Activated naive CD4-positive, alpha-beta T cell treated with anti-CD3 and anti-CD28 coated beads, Interleukin-2, amount 50 U/mL, for 24 hours (primary cell): ENCODE data around the gene ACTG1.
A peak's percentile ranks its signal among the peaks of the same experiment; 100 is the strongest.

Experiments used
- H3K27ac Mint-ChIP-seq: one replicate; pipeline ENCODE4 v1.8.0; 2021; ENCODE audit warnings: mild to moderate bottlenecking, mixed read lengths
- H3K27me3 Mint-ChIP-seq: one replicate; pipeline ENCODE4 v1.8.0; 2021; ENCODE audit warnings: mixed read lengths
- H3K36me3 Mint-ChIP-seq: one replicate; pipeline ENCODE4 v1.8.0; 2021; ENCODE audit warnings: mixed read lengths
- H3K4me1 Mint-ChIP-seq: one replicate; pipeline ENCODE4 v1.8.0; 2021; ENCODE audit warnings: mixed read lengths
- H3K4me3 Mint-ChIP-seq: one replicate; pipeline ENCODE4 v1.8.0; 2021; ENCODE audit warnings: mild to moderate bottlenecking, mixed read lengths
- H3K9me3 Mint-ChIP-seq: one replicate; pipeline ENCODE4 v1.8.0; 2021; ENCODE audit warnings: mixed read lengths

The ACTG1 gene

GRCh38 chr17:81527591-81528383 lies 15.2 kb upstream of the ACTG1 start, which contains the start of gene FSCN2:
TSS of gene FSCN2 (plus strand) at chr17:81528377. CDS start at chr17:81528532, 155 bp downstream.
- Mint-ChIP-seq H3K27me3 (peaks cover 1% of the 10 kb centered on the region), H3K36me3 (no peaks in the 10 kb centered on the region), H3K4me3 (no peak within 1 kb of the TSS), H3K4me1 (no peaks in the 10 kb centered on the region), H3K27ac (no peak within 1 kb of the TSS), H3K9me3 (no peaks in the 10 kb centered on the region)

DNA sequence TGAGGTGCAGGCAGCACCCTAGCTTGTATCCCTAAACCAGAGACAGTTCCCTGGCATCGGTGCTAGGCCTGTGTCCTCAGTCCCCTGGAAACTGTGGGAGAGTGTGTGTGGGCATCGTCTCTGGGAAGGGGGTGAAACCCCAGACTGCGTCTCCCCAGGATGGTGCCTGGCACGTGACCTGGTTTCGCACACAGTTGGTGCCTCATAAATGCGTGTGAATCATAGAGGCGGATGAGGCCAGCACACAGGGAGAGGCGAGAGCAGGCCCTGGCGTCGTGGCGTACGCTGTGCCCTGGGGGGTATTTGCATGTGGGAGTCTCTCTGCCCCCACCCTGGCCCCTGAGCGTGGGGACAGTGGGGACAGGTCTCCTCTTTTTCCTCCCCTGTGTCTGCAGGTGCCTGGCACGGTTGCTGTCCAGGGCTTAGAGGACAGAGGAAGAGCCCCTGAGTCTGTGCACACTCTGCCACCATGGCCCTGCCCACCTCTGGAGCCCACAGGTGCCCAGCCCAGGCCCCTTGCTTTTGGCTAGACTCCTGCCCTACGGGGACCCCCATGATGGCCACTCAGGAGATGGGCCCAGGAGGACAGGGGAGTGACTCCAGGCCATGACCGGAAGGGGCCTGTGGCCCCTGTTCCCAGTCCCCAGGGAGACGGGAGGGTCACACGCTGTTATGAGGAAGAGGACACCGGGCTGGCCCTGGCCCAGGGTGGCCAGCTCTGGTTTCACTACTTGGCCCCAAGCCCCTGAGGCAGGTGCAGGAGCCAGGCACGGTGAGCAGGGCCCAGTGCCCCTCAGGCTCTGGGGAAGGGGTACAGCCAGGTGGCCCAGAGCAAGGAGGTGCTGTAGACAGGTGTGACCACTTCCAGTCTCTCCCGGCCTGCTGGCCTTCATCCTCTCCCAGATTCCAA lies 14.3 kb upstream of the ACTG1 start:
- Mint-ChIP-seq H3K27me3 (peaks cover 1% of the 10 kb centered on the region), H3K9me3 (no peaks in the 10 kb centered on the region), H3K36me3 (no peaks in the 10 kb centered on the region), H3K4me1 (no peaks in the 10 kb centered on the region), H3K27ac (no peak overlapping the region), H3K4me3 (no peak overlapping the region)

GRCh38 chr17:81524865-81525159 lies 12.2 kb upstream of the ACTG1 start:
- Mint-ChIP-seq H3K9me3 (no peaks in the 10 kb centered on the region), H3K27ac (no peak overlapping the region), H3K27me3 (peaks cover 1% of the 10 kb centered on the region), H3K4me3 (no peak overlapping the region), H3K36me3 (no peaks in the 10 kb centered on the region), H3K4me1 (no peaks in the 10 kb centered on the region)

- Mint-ChIP-seq H3K36me3 (no peaks in the 10 kb centered on the region), H3K9me3 (no peaks in the 10 kb centered on the region), H3K27ac (no peak overlapping the region), H3K27me3 (peaks cover 1% of the 10 kb centered on the region), H3K4me1 (no peaks in the 10 kb centered on the region), H3K4me3 (no peak overlapping the region)
Observed at GRCh38 chr17:81524039-81524864, 11.7 kb upstream of the ACTG1 start.

GRCh38 chr17:81523402-81524038 lies 10.9 kb upstream of the ACTG1 start:
- no peak overlapping the region for H3K27ac Mint-ChIP-seq
- H3K4me1 Mint-ChIP-seq, result no peaks in the 10 kb centered on the region
- no peak overlapping the region for H3K4me3 Mint-ChIP-seq
- no peaks in the 10 kb centered on the region for H3K9me3 Mint-ChIP-seq
- H3K36me3 Mint-ChIP-seq, result no peaks in the 10 kb centered on the region
- H3K27me3 Mint-ChIP-seq, result peaks cover 1% of the 10 kb centered on the region

DNA sequence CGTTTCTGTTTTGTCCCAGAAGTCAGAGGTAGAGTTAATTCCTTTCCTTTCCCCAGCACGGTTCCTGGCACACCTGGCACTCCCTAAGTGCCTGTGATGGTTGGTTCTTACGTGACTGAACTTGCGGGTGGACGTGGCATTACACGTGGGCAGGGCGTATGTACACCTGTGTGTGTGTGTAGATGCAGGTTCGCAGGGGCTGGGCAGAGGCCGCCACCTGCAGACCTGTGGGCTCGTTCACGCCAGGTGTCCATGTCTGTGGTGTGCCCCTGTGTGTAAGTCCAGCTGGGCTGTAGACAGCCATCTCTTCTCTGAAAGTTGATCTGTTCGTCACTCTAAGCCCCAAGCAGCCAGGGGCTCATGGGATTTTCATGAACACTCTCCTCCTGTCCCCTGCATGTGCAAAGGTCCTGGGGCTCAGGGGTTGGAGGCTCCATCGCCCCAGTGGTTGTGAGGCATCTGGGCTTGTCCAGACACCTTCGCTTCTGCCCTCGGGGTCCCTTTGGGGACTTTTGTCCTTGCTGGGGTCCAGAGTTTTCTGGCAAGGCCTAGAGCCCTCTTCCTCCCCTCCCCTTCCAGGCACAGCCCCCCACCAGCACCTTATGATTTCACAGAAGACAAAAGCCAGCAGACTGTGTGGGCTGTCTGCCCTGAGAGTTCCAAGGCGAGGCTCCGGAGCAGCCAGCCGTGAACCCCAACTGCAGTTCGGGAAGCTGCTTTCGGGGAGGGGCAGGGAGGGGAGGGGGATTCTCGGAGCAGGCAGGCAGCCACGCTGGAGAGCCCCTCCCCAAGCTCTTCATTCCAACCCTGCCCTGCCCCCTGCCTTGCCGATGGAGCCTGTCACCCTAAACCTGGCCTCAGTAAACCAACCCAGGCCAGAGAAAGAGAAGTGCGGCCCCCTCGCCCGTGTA lies 10.1 kb upstream of the ACTG1 start:
- H3K36me3 Mint-ChIP-seq, result no peaks in the 10 kb centered on the region
- H3K27me3 Mint-ChIP-seq, result peaks cover 1% of the 10 kb centered on the region
- no peak overlapping the region for H3K4me3 Mint-ChIP-seq
- peaks cover 5% of the 10 kb centered on the region for H3K4me1 Mint-ChIP-seq
- no peaks in the 10 kb centered on the region for H3K9me3 Mint-ChIP-seq
- no peak overlapping the region for H3K27ac Mint-ChIP-seq

DNA sequence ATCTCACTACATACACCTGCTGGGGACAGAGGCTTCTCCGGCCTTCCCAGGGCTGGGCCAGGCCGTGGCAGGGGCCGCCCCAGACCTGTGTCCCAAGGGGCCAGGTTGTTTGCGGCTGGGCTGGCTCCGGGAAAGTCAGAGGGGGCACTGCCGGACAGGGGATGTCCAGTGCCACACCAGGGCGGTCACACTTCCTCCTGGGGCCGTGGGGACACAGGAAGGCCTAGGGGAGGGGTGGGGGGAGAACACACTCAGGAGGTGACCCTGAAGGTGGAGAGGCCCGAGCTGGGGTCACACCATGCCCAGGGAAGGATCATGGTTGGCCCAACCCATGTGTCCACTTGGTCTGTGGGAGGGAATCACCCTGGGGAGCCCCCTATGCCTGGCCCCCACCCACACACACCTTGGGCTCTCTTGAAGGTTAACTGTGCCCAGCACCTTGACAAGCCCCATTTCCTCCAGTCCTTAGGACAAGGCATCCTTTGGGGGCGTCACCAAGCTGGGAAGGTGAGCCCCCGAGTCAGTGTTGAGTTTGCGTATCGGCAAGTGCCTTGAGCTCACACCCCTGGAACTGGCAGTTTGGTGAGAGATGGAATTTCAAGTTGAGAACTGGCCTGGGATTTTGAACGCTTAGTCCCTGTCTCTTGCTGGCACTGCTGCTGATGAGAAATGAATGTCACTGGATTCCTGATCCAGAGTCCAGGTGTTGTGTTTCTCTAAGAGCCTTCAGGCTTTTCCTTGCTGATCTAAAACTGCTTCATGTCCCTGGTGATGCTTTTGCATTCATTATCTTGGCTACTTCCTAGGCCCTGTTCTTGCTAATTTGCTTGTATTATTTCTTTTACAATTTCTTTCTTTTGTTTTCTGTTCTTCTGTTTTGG lies 7.7 kb upstream of the ACTG1 start:
- H3K27ac Mint-ChIP-seq, result no peak overlapping the region
- no peaks in the 10 kb centered on the region for H3K9me3 Mint-ChIP-seq
- H3K4me3 Mint-ChIP-seq, result peak overlapping the region; percentile 26
- H3K36me3 Mint-ChIP-seq, result no peaks in the 10 kb centered on the region
- H3K4me1 Mint-ChIP-seq, result peaks cover 5% of the 10 kb centered on the region
- peaks cover 1% of the 10 kb centered on the region for H3K27me3 Mint-ChIP-seq

- no peak overlapping the region for H3K27ac Mint-ChIP-seq
- peaks cover 5% of the 10 kb centered on the region for H3K4me1 Mint-ChIP-seq
- H3K4me3 Mint-ChIP-seq, result no peak overlapping the region
- no peaks in the 10 kb centered on the region for H3K36me3 Mint-ChIP-seq
- H3K27me3 Mint-ChIP-seq, result peaks cover 1% of the 10 kb centered on the region
- no peaks in the 10 kb centered on the region for H3K9me3 Mint-ChIP-seq
Observed at GRCh38 chr17:81519284-81520020, 6.9 kb upstream of the ACTG1 start.

- no peaks in the 10 kb centered on the region for H3K36me3 Mint-ChIP-seq
- peaks cover 1% of the 10 kb centered on the region for H3K27me3 Mint-ChIP-seq
- H3K4me1 Mint-ChIP-seq, result peaks cover 5% of the 10 kb centered on the region
- no peaks in the 10 kb centered on the region for H3K9me3 Mint-ChIP-seq
- H3K4me3 Mint-ChIP-seq, result no peak overlapping the region
- H3K27ac Mint-ChIP-seq, result no peak overlapping the region
Observed at GRCh38 chr17:81518785-81519283, 6.2 kb upstream of the ACTG1 start.

GRCh38 chr17:81518113-81518784 lies 5.7 kb upstream of the ACTG1 start:
- Mint-ChIP-seq H3K27me3 (peaks cover under 1% of the 10 kb centered on the region), H3K36me3 (no peaks in the 10 kb centered on the region), H3K4me1 (peaks cover 5% of the 10 kb centered on the region), H3K27ac (no peak overlapping the region), H3K9me3 (no peaks in the 10 kb centered on the region), H3K4me3 (peak overlapping the region; percentile 74)

DNA sequence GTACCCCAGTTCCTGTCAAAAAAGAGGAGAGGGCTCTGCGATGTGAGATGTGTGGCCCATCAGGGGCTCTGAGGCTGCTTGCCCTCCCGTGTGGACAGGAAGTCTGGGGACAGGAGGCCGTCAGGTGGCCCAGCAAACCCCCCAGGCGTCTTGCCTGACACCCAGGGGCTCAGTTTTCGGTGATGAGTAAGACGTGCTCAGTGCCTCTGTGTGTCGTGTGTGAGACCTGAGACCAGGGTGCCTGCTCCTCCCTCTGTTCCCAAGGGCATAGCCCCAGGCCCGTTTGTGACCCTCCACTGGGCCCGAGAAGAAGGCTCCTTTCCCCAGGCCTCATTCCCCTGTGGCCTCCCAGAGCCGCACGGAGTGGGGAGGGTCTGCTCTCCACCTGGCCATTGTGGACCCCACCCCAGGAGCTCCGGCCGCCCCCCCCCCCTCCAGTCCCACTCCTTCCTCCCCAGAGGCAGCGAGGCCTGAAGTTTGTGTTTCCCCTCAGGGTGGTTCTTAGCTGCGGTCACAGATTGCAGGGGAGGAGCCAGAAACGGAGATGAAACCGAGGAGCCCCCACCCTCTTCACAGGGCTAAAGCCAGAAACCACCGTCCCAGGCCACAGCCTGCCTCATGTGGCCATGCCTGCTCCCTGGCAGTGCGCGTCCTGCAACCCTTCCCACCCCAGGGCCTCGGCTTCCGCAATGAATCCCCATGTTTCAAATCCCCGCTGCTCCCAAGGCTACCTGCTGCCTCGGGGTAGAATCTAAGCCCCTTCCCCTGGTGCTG lies 4.9 kb upstream of the ACTG1 start:
- peaks cover 5% of the 10 kb centered on the region for H3K4me1 Mint-ChIP-seq
- no peaks in the 10 kb centered on the region for H3K9me3 Mint-ChIP-seq
- no peaks in the 10 kb centered on the region for H3K27me3 Mint-ChIP-seq
- H3K27ac Mint-ChIP-seq, result no peak overlapping the region
- H3K4me3 Mint-ChIP-seq, result peak overlapping the region; percentile 74
- H3K36me3 Mint-ChIP-seq, result no peaks in the 10 kb centered on the region

GRCh38 chr17:81517009-81517338 lies 4.4 kb upstream of the ACTG1 start:
- H3K27ac Mint-ChIP-seq, result no peak overlapping the region
- H3K9me3 Mint-ChIP-seq, result no peaks in the 10 kb centered on the region
- H3K36me3 Mint-ChIP-seq, result peaks cover 2% of the 10 kb centered on the region
- peaks cover 5% of the 10 kb centered on the region for H3K4me1 Mint-ChIP-seq
- H3K27me3 Mint-ChIP-seq, result no peaks in the 10 kb centered on the region
- no peak overlapping the region for H3K4me3 Mint-ChIP-seq
